A673 (cell line): ENCODE data around the gene DPT. TPM values are rescaled to one million over a fixed set of nuclear protein-coding genes. Genes with fewer than 3 reads are reported as not detected.

Experiments used
- BruUV-seq: library from RNA; stranded (reverse); fragments of 400-500 nt; replicated peaks from 2 replicates; lab custom pipeline; 2021; lab: Mats Ljungman, UMichigan
- CTCF ChIA-PET: fragments of 300-600 bp; sonication (Branson Sonifier 250); formaldehyde crosslinking; loops from one replicate; lab custom pipeline; 2022; ENCODE audit warnings: antibody characterized with exemption; lab: Charles Lee
- POLR2A ChIA-PET: fragments of 300-600 bp; sonication (Branson Sonifier 250); formaldehyde crosslinking; loops from one replicate; lab custom pipeline; 2022; ENCODE audit warnings: antibody characterized with exemption; ENCODE audit not compliant: low non-redundant PET; lab: Charles Lee
- DNase-seq: peaks from one replicate; pipeline ENCODE4 v3.0.0-alpha.2; 2015; ENCODE audit warnings: low spot score
- H3K27ac ChIP-seq: fragments of 200-600 bp; sonication (generic); 2 replicates; pipeline ENCODE4 v1.5.1; 2016; ENCODE audit warnings: mixed run types, low read depth, mild to moderate bottlenecking, mixed read lengths, antibody characterized with exemption, low read length; ENCODE audit not compliant: poor library complexity, severe bottlenecking
- H3K27me3 ChIP-seq: fragments of 200-600 bp; sonication (generic); replicated peaks from 2 replicates; pipeline ENCODE4 v1.6.1; 2017; ENCODE audit warnings: mixed run types, low read depth, mild to moderate bottlenecking, mixed read lengths, antibody characterized with exemption, low read length; ENCODE audit not compliant: insufficient read depth, poor library complexity
- H3K36me3 ChIP-seq: fragments of 200-600 bp; sonication (generic); 2 replicates; pipeline ENCODE4 v1.6.1; 2016; ENCODE audit warnings: mixed run types, mild to moderate bottlenecking, mixed read lengths, antibody characterized with exemption, low read length; ENCODE audit not compliant: insufficient read depth, poor library complexity, severe bottlenecking
- H3K4me1 ChIP-seq: fragments of 200-600 bp; sonication (generic); 2 replicates; pipeline ENCODE4 v1.6.1; 2017; ENCODE audit warnings: mixed run types, mild to moderate bottlenecking, mixed read lengths, antibody characterized with exemption, low read length; ENCODE audit not compliant: insufficient read depth, poor library complexity, severe bottlenecking
- H3K4me3 ChIP-seq: fragments of 200-600 bp; sonication (generic); 2 replicates; pipeline ENCODE4 v1.5.1; 2016; ENCODE audit warnings: low read depth, mixed run types, mild to moderate bottlenecking, mixed read lengths, low read length; ENCODE audit not compliant: poor library complexity, severe bottlenecking
- H3K9me3 ChIP-seq: fragments of 200-600 bp; sonication (generic); 2 replicates; pipeline ENCODE4 v1.6.1; 2016; ENCODE audit warnings: mixed run types, low read depth, mild to moderate bottlenecking, mixed read lengths, antibody characterized with exemption, low read length; ENCODE audit not compliant: poor library complexity, severe bottlenecking
- CTCF ChIP-seq: fragments of 300-800, 200-600 bp; sonication (generic); conservative IDR thresholded peaks from 2 replicates; pipeline ENCODE4 v1.5.1; 2017; ENCODE audit warnings: low read depth, mild to moderate bottlenecking, antibody characterized with exemption, low read length, moderate library complexity, mixed read lengths
- EZH2 ChIP-seq: fragments of 200-600 bp; sonication (generic); IDR thresholded peaks from 2 replicates; pipeline ENCODE4 v1.6.1; 2017; ENCODE audit warnings: borderline replicate concordance, low read depth, mild to moderate bottlenecking, mixed read lengths, antibody characterized with exemption, low read length; ENCODE audit not compliant: poor library complexity, severe bottlenecking
- intact Hi-C: fragments of 100-400 bp; cut with micrococcal nuclease; formaldehyde crosslinking; loops from one replicate; pipeline ENCODE4 v1.10.0; 2022; ENCODE audit not compliant: unreplicated experiment
- total RNA-seq: library from RNA; stranded (reverse); gene quantifications from 2 replicates; pipeline ENCODE4 v1.2.3, GENCODE V29; 2021

Gene DPT
- total RNA-seq, 1 experiment from 2014 or later: not detected

DNA sequence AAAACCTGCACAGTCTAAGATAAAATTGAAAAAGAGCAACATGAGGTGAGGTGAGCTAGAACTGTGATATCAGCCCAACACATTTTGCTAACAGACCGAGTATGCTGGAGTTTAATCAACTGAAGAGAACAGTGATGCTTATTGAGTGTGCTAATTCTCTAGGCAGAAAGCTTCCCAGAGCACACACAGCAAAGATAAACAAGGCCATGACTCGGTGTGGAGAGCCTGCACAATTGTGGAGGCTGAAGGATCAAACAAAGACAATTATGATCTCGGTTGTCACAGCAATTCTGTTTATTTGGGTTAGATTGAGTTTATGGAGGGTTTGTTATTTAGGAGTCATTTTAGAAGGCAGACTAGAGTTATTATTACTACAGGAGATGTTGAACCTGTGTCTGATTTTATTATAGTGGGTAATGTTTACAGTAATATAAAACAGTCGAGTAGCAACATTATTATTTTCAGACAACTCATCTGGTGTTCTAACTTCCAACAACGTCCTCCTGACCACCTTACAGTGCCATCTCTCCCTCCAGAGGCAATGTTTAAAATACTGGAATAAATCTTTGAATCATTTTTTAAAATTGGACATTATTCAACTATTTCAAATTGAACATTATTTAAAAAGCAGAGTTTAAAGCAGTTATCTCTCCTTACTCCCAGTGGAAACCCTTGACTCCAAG, 40.2 kb downstream of the DPT start:
- Histone ChIP-seq H3K9me3 (no peaks in the 10 kb centered on the region), H3K4me1 (no peaks in the 10 kb centered on the region), H3K27ac (no peak overlapping the region), H3K27me3 (no peaks in the 10 kb centered on the region), H3K36me3 (no peaks in the 10 kb centered on the region), H3K4me3 (no peak overlapping the region)
- BruUV-seq: no TSS peak
- no peak for DNase-seq
- TF ChIP-seq EZH2: no peak
- TF ChIP-seq CTCF: no peak
- POLR2A ChIA-PET: interaction anchor here (0.6 kb wide), 1 partner anchor 180 kb away, joined by 3 read pairs; no protein-coding TSS in a partner anchor
- intact Hi-C loops: no loop called here
- CTCF ChIA-PET: no interaction called here

- peak; percentile 29; the same call in 1 of the 2 replicates for TF ChIP-seq CTCF
- TF ChIP-seq EZH2: no peak
- CTCF ChIA-PET: no interaction called here
- Histone ChIP-seq H3K36me3 (no peaks in the 10 kb centered on the region), H3K27me3 (no peaks in the 10 kb centered on the region), H3K4me1 (no peaks in the 10 kb centered on the region), H3K4me3 (no peak overlapping the region), H3K9me3 (no peaks in the 10 kb centered on the region), H3K27ac (no peak overlapping the region)
- DNase-seq: peak; percentile 17
- BruUV-seq: no TSS peak
- POLR2A ChIA-PET: no interaction called here
- intact Hi-C loops: no loop called here
Observed at GRCh38 chr1:168687816-168688215, 41.2 kb downstream of the DPT start.

GRCh38 chr1:168686666-168687065, 42.3 kb downstream of the DPT start:
- ChIA-PET CTCF (no interaction called here), POLR2A (no interaction called here)
- Histone ChIP-seq H3K4me1 (no peaks in the 10 kb centered on the region), H3K9me3 (no peaks in the 10 kb centered on the region), H3K4me3 (no peak overlapping the region), H3K27me3 (no peaks in the 10 kb centered on the region), H3K27ac (no peak overlapping the region), H3K36me3 (no peaks in the 10 kb centered on the region)
- TF ChIP-seq EZH2: no peak
- TF ChIP-seq CTCF: no peak
- DNase-seq: no peak
- intact Hi-C loops: no loop called here
- no TSS peak for BruUV-seq
